ENCODE results near the gene PSAT1. TPM values are rescaled to one million over a fixed set of nuclear protein-coding genes. Genes with fewer than 3 reads are reported as not detected.

The PSAT1 gene
- total RNA-seq, 1 experiment from 2014 or later = 173 TPM

- Histone ChIP-seq H3K79me2 (ENCODE audit: low read length) (no peaks in the 10 kb centered on the region), H3K9me3 (ENCODE audit: low read length) (no peaks in the 10 kb centered on the region), H3K9me2 (replicated peaks; ENCODE audit: insufficient read depth, low read length) (no peaks in the 10 kb centered on the region), H4K20me1 (ENCODE audit: insufficient read depth, low read depth, low read length) (no peaks in the 10 kb centered on the region), H3K27ac (ENCODE audit: low read length) (no peak overlapping the region), H3K9ac (ENCODE audit: low read length) (no peak overlapping the region), H3K36me3 (ENCODE audit: insufficient read depth, low read length) (no peaks in the 10 kb centered on the region), H3K4me3 (ENCODE audit: low read length) (no peak overlapping the region), H3K27me3 (ENCODE audit: low read length) (no peaks in the 10 kb centered on the region), H2AFZ (ENCODE audit: low read length) (no peak overlapping the region), H3K4me1 (ENCODE audit: low read length) (no peaks in the 10 kb centered on the region), H3K4me2 (ENCODE audit: low read depth, low read length, poor library complexity, severe bottlenecking) (no peak overlapping the region)
- DNase-seq = no peak
Measured at GRCh38 chr9:78286946-78287388, 10.0 kb upstream of the PSAT1 start.

- Histone ChIP-seq H3K79me2 (ENCODE audit: low read length) (no peaks in the 10 kb centered on the region), H4K20me1 (ENCODE audit: insufficient read depth, low read depth, low read length) (no peaks in the 10 kb centered on the region)
Measured at GRCh38 chr9:78288214-78288892, 8.6 kb upstream of the PSAT1 start.

GRCh38 chr9:78289474-78289873, 7.5 kb upstream of the PSAT1 start:
- no peak for DNase-seq
- Histone ChIP-seq H3K36me3 (ENCODE audit: insufficient read depth, low read length) (no peaks in the 10 kb centered on the region), H4K20me1 (ENCODE audit: insufficient read depth, low read depth, low read length) (no peaks in the 10 kb centered on the region), H3K27ac (ENCODE audit: low read length) (no peak overlapping the region), H3K79me2 (ENCODE audit: low read length) (no peaks in the 10 kb centered on the region), H3K27me3 (ENCODE audit: low read length) (no peaks in the 10 kb centered on the region), H3K9ac (ENCODE audit: low read length) (no peak overlapping the region), H3K4me2 (ENCODE audit: low read depth, low read length, poor library complexity, severe bottlenecking) (no peak overlapping the region), H3K4me3 (ENCODE audit: low read length) (no peak overlapping the region), H3K9me2 (replicated peaks; ENCODE audit: insufficient read depth, low read length) (no peaks in the 10 kb centered on the region), H3K9me3 (ENCODE audit: low read length) (no peaks in the 10 kb centered on the region), H2AFZ (ENCODE audit: low read length) (no peak overlapping the region), H3K4me1 (ENCODE audit: low read length) (no peaks in the 10 kb centered on the region)

More at GRCh38 chr9:78288214-78288892, 8.6 kb upstream of the PSAT1 start:
- Histone ChIP-seq H3K36me3 (ENCODE audit: insufficient read depth, low read length) (no peaks in the 10 kb centered on the region), H3K4me3 (ENCODE audit: low read length) (no peak overlapping the region), H3K9me2 (replicated peaks; ENCODE audit: insufficient read depth, low read length) (no peaks in the 10 kb centered on the region), H3K4me2 (ENCODE audit: low read depth, low read length, poor library complexity, severe bottlenecking) (no peak overlapping the region), H3K4me1 (ENCODE audit: low read length) (no peaks in the 10 kb centered on the region), H3K9me3 (ENCODE audit: low read length) (no peaks in the 10 kb centered on the region), H3K27ac (ENCODE audit: low read length) (no peak overlapping the region), H2AFZ (ENCODE audit: low read length) (no peak overlapping the region), H3K27me3 (ENCODE audit: low read length) (no peaks in the 10 kb centered on the region), H3K9ac (ENCODE audit: low read length) (no peak overlapping the region)
- no peak for DNase-seq

- H2AFZ ChIP-seq (ENCODE audit: low read length) = no peak overlapping the region
- H4K20me1 ChIP-seq (ENCODE audit: insufficient read depth, low read depth, low read length) = no peaks in the 10 kb centered on the region
- H3K4me1 ChIP-seq (ENCODE audit: low read length) = peaks cover 8% of the 10 kb centered on the region
- no peaks in the 10 kb centered on the region for H3K79me2 ChIP-seq (ENCODE audit: low read length)
- H3K4me2 ChIP-seq (ENCODE audit: low read depth, low read length, poor library complexity, severe bottlenecking) = no peak overlapping the region
- no peaks in the 10 kb centered on the region for H3K27me3 ChIP-seq (ENCODE audit: low read length)
- no peak overlapping the region for H3K27ac ChIP-seq (ENCODE audit: low read length)
- no peaks in the 10 kb centered on the region for H3K9me2 ChIP-seq (replicated peaks; ENCODE audit: insufficient read depth, low read length)
- no peak overlapping the region for H3K4me3 ChIP-seq (ENCODE audit: low read length)
- H3K36me3 ChIP-seq (ENCODE audit: insufficient read depth, low read length) = no peaks in the 10 kb centered on the region
- no peak for DNase-seq
- H3K9me3 ChIP-seq (ENCODE audit: low read length) = no peaks in the 10 kb centered on the region
- no peak overlapping the region for H3K9ac ChIP-seq (ENCODE audit: low read length)
Measured at GRCh38 chr9:78291240-78291925, 5.5 kb upstream of the PSAT1 start.

GRCh38 chr9:78292026-78292425, 4.9 kb upstream of the PSAT1 start:
- no peaks in the 10 kb centered on the region; the same call in 1 of the 2 replicates for H3K79me2 ChIP-seq (ENCODE audit: low read length)
- no peaks in the 10 kb centered on the region for H3K9me2 ChIP-seq (replicated peaks; ENCODE audit: insufficient read depth, low read length)
- H4K20me1 ChIP-seq (ENCODE audit: insufficient read depth, low read depth, low read length) = no peaks in the 10 kb centered on the region
- H3K4me2 ChIP-seq (ENCODE audit: low read depth, low read length, poor library complexity, severe bottlenecking) = no peak overlapping the region
- no peaks in the 10 kb centered on the region for H3K27me3 ChIP-seq (ENCODE audit: low read length)
- no peak overlapping the region for H3K4me3 ChIP-seq (ENCODE audit: low read length)
- H3K9ac ChIP-seq (ENCODE audit: low read length) = no peak overlapping the region
- H3K4me1 ChIP-seq (ENCODE audit: low read length) = peaks cover 12% of the 10 kb centered on the region
- no peak for DNase-seq
- H2AFZ ChIP-seq (ENCODE audit: low read length) = no peak overlapping the region
- no peaks in the 10 kb centered on the region for H3K9me3 ChIP-seq (ENCODE audit: low read length)
- no peak overlapping the region for H3K27ac ChIP-seq (ENCODE audit: low read length)
- H3K36me3 ChIP-seq (ENCODE audit: insufficient read depth, low read length) = no peaks in the 10 kb centered on the region

- no peak overlapping the region for H3K4me2 ChIP-seq (ENCODE audit: low read depth, low read length, poor library complexity, severe bottlenecking)
- H3K36me3 ChIP-seq (ENCODE audit: insufficient read depth, low read length) = no peaks in the 10 kb centered on the region
- no peaks in the 10 kb centered on the region for H3K9me2 ChIP-seq (replicated peaks; ENCODE audit: insufficient read depth, low read length)
- no peak overlapping the region for H3K27ac ChIP-seq (ENCODE audit: low read length)
- no peaks in the 10 kb centered on the region for H4K20me1 ChIP-seq (ENCODE audit: insufficient read depth, low read depth, low read length)
- H3K27me3 ChIP-seq (ENCODE audit: low read length) = no peaks in the 10 kb centered on the region
- H3K79me2 ChIP-seq (ENCODE audit: low read length) = peaks cover 9% of the 10 kb centered on the region
- no peak overlapping the region for H3K4me3 ChIP-seq (ENCODE audit: low read length)
- H3K9me3 ChIP-seq (ENCODE audit: low read length) = no peaks in the 10 kb centered on the region
- H2AFZ ChIP-seq (ENCODE audit: low read length) = no peak overlapping the region
- no peak overlapping the region for H3K9ac ChIP-seq (ENCODE audit: low read length)
- no peak for DNase-seq
- H3K4me1 ChIP-seq (ENCODE audit: low read length) = peaks cover 17% of the 10 kb centered on the region
Measured at GRCh38 chr9:78292716-78293497, 4.0 kb upstream of the PSAT1 start.

GRCh38 chr9:78294290-78295176, 2.4 kb upstream of the PSAT1 start:
- H3K4me1 ChIP-seq (ENCODE audit: low read length) = peaks cover 27% of the 10 kb centered on the region
- no peak overlapping the region for H3K4me2 ChIP-seq (ENCODE audit: low read depth, low read length, poor library complexity, severe bottlenecking)
- H3K27ac ChIP-seq (ENCODE audit: low read length) = no peak overlapping the region
- no peak overlapping the region for H2AFZ ChIP-seq (ENCODE audit: low read length)
- H3K36me3 ChIP-seq (ENCODE audit: insufficient read depth, low read length) = peaks cover 4% of the 10 kb centered on the region; the same call in 1 of the 2 replicates
- H4K20me1 ChIP-seq (ENCODE audit: insufficient read depth, low read depth, low read length) = no peaks in the 10 kb centered on the region
- H3K27me3 ChIP-seq (ENCODE audit: low read length) = no peaks in the 10 kb centered on the region
- no peak for DNase-seq
- no peak overlapping the region for H3K4me3 ChIP-seq (ENCODE audit: low read length)
- no peaks in the 10 kb centered on the region for H3K9me2 ChIP-seq (replicated peaks; ENCODE audit: insufficient read depth, low read length)
- H3K9ac ChIP-seq (ENCODE audit: low read length) = no peak overlapping the region
- peaks cover 23% of the 10 kb centered on the region for H3K79me2 ChIP-seq (ENCODE audit: low read length)
- H3K9me3 ChIP-seq (ENCODE audit: low read length) = no peaks in the 10 kb centered on the region

All from Karpas-422 (cell line).